HG02678 (cell line): Measurements from ENCODE around the gene DNMBP.
"Not testable (repeated sequence)": the region's sequence is repeated elsewhere in the genome, so short reads cannot be mapped to it uniquely, and the experiment has no call there.

ENCODE experiments used
- ATAC-seq: cut with Tn5 transposase; IDR thresholded peaks from one replicate; pipeline ENCODE4 v1.9.1; 2021; ENCODE audit warnings: mild to moderate bottlenecking, moderate library complexity; ENCODE audit not compliant: unreplicated experiment

Gene DNMBP

GRCh38 chr10:99952799-99953198 lies 56.9 kb downstream of the DNMBP start:
- ATAC-seq = no peak

- ATAC-seq = not testable (repeated sequence)
Observed at GRCh38 chr10:99946051-99946450, 63.7 kb downstream of the DNMBP start.

- no peak for ATAC-seq
Observed at GRCh38 chr10:99945263-99945662, 64.5 kb downstream of the DNMBP start.

- ATAC-seq = no peak
Observed at GRCh38 chr10:99944860-99945259, 64.9 kb downstream of the DNMBP start.

- no peak for ATAC-seq
Observed at GRCh38 chr10:99943908-99944307, 65.8 kb downstream of the DNMBP start.

GRCh38 chr10:99941942-99942820 lies 67.6 kb downstream of the DNMBP start:
- no peak for ATAC-seq

GRCh38 chr10:99938563-99938962 lies 71.2 kb downstream of the DNMBP start:
- peak; percentile 83 for ATAC-seq

GRCh38 chr10:99937630-99938029 lies 72.1 kb downstream of the DNMBP start:
- no peak for ATAC-seq

GRCh38 chr10:99932203-99932957 lies 77.4 kb downstream of the DNMBP start:
- not testable (repeated sequence) for ATAC-seq

- ATAC-seq = no peak
Observed at GRCh38 chr10:99930731-99931550, 78.8 kb downstream of the DNMBP start.

GRCh38 chr10:99929360-99929759 lies 80.4 kb downstream of the DNMBP start:
- ATAC-seq = no peak

GRCh38 chr10:99927721-99928280 lies 81.9 kb downstream of the DNMBP start:
- no peak for ATAC-seq

GRCh38 chr10:99926925-99927720 lies 82.6 kb downstream of the DNMBP start:
- no peak for ATAC-seq

- ATAC-seq = no peak
Observed at GRCh38 chr10:99924451-99925255, 85.1 kb downstream of the DNMBP start.

- ATAC-seq = no peak
Observed at GRCh38 chr10:99921948-99922347, 87.8 kb downstream of the DNMBP start.

GRCh38 chr10:99920901-99921300 lies 88.8 kb downstream of the DNMBP start:
- ATAC-seq = no peak

GRCh38 chr10:99920486-99920885 lies 89.3 kb downstream of the DNMBP start:
- no peak for ATAC-seq

- no peak for ATAC-seq
Observed at GRCh38 chr10:99917963-99918825, 91.6 kb downstream of the DNMBP start.
